WTC11 (cell line): ENCODE measurements around the gene FSTL3. TPM values are rescaled to one million over a fixed set of nuclear protein-coding genes. Genes with fewer than 3 reads are reported as not detected.

Experiments used
- ATAC-seq: fragments of 200-7000 bp; cut with Tn5 transposase; 2 replicates; pipeline ENCODE4 v1.10.0; 2021; ENCODE audit warnings: mild to moderate bottlenecking, moderate library complexity
- CTCF ChIA-PET: fragments of 300-600 bp; sonication (Branson Sonifier 250); formaldehyde crosslinking; loops from one replicate; lab custom pipeline; 2021; ENCODE audit warnings: antibody characterized with exemption; lab: Charles Lee
- POLR2A ChIA-PET: fragments of 350-600 bp; sonication (Branson Sonifier 250); formaldehyde crosslinking; loops from one replicate; lab custom pipeline; 2021; ENCODE audit warnings: antibody characterized with exemption; lab: Charles Lee
- DNase-seq: peaks from one replicate; pipeline ENCODE4 v3.0.0; 2021; ENCODE audit warnings: low spot score
- H3K27ac Mint-ChIP-seq: 2 replicates; pipeline ENCODE4 v1.8.0; 2021; ENCODE audit warnings: mixed read lengths
- H3K27me3 Mint-ChIP-seq: 2 replicates; pipeline ENCODE4 v1.8.0; 2021; ENCODE audit warnings: low read depth, mild to moderate bottlenecking, moderate library complexity, mixed read lengths
- H3K36me3 Mint-ChIP-seq: 2 replicates; pipeline ENCODE4 v1.8.0; 2021; ENCODE audit warnings: mixed read lengths
- H3K4me1 Mint-ChIP-seq: 2 replicates; pipeline ENCODE4 v1.8.0; 2022; ENCODE audit warnings: mixed read lengths
- H3K4me3 Mint-ChIP-seq: 2 replicates; pipeline ENCODE4 v1.8.0; 2021; ENCODE audit warnings: mild to moderate bottlenecking, moderate library complexity, mixed read lengths
- H3K9me3 Mint-ChIP-seq: 2 replicates; pipeline ENCODE4 v1.8.0; 2021; ENCODE audit warnings: mixed read lengths
- E2F1 ChIP-seq: sonication (generic); formaldehyde crosslinking; IDR thresholded peaks from 2 replicates; pipeline ENCODE4 v1.8.0; 2022; ENCODE audit warnings: mild to moderate bottlenecking, missing genetic modification reagents
- FOXP4 ChIP-seq: sonication (generic); formaldehyde crosslinking; IDR thresholded peaks from 2 replicates; pipeline ENCODE4 v1.8.0; 2022; ENCODE audit warnings: mild to moderate bottlenecking, missing genetic modification reagents
- HMGA2 ChIP-seq: fragments of 250-450 bp; sonication (Bioruptor Pico); IDR thresholded peaks from 2 replicates; pipeline ENCODE4 v1.4.0; 2021; ENCODE audit warnings: mild to moderate bottlenecking, moderate library complexity
- MLX ChIP-seq: sonication (generic); formaldehyde crosslinking; IDR thresholded peaks from 2 replicates; pipeline ENCODE4 v1.8.1; 2023; ENCODE audit warnings: mild to moderate bottlenecking, missing genetic modification reagents, moderate library complexity
- NR1H2 ChIP-seq: sonication (generic); formaldehyde crosslinking; IDR thresholded peaks from 2 replicates; pipeline ENCODE4 v1.9.0; 2021; ENCODE audit warnings: mild to moderate bottlenecking, moderate library complexity, missing genetic modification reagents
- PRRX2 ChIP-seq: fragments of 250-450 bp; sonication (Bioruptor Pico); IDR thresholded peaks from 2 replicates; pipeline ENCODE4 v1.8.0; 2021; ENCODE audit warnings: mild to moderate bottlenecking
- RELA ChIP-seq: sonication (generic); formaldehyde crosslinking; IDR thresholded peaks from 2 replicates; pipeline ENCODE4 v1.8.1; 2022; ENCODE audit warnings: missing genetic modification reagents, mild to moderate bottlenecking, borderline replicate concordance
- SOX15 ChIP-seq: fragments of 250-450 bp; sonication (Bioruptor Pico); IDR thresholded peaks from 2 replicates; pipeline ENCODE4 v1.9.0; 2021; ENCODE audit warnings: mild to moderate bottlenecking
- ZBTB21 ChIP-seq: sonication (generic); formaldehyde crosslinking; IDR thresholded peaks from 2 replicates; pipeline ENCODE4 v1.8.1; 2023; ENCODE audit warnings: mild to moderate bottlenecking, missing genetic modification reagents, borderline replicate concordance
- ZNF219 ChIP-seq: sonication (generic); formaldehyde crosslinking; IDR thresholded peaks from 2 replicates; pipeline ENCODE4 v1.8.0; 2023; ENCODE audit warnings: missing genetic modification reagents, mild to moderate bottlenecking, borderline replicate concordance
- ZNF232 ChIP-seq: sonication (generic); formaldehyde crosslinking; IDR thresholded peaks from 2 replicates; pipeline ENCODE4 v1.8.0; 2022; ENCODE audit warnings: mild to moderate bottlenecking, missing genetic modification reagents
- ZNF263 ChIP-seq: sonication (generic); formaldehyde crosslinking; IDR thresholded peaks from 2 replicates; pipeline ENCODE4 v1.8.1; 2022; ENCODE audit warnings: low read depth, mild to moderate bottlenecking, moderate library complexity, missing genetic modification reagents
- ZNF512 ChIP-seq: sonication (generic); formaldehyde crosslinking; IDR thresholded peaks from 2 replicates; pipeline ENCODE4 v1.8.1; 2022; ENCODE audit warnings: missing genetic modification reagents, borderline replicate concordance
- ZNF671 ChIP-seq: fragments of 250-450 bp; sonication (Bioruptor Pico); IDR thresholded peaks from 2 replicates; pipeline ENCODE4 v1.8.0; 2021; ENCODE audit warnings: mild to moderate bottlenecking
- total RNA-seq: library from RNA; stranded (reverse); gene quantifications from 3 replicates; pipeline ENCODE4 v1.2.3, GENCODE V29; 2021
- TF ChIP-seq, protein P1 (sequence below): fragments of 250-450 bp; sonication (Bioruptor Pico); IDR thresholded peaks from 2 replicates; pipeline ENCODE4 v1.9.0; 2021; ENCODE audit warnings: mild to moderate bottlenecking, borderline replicate concordance

FSTL3 gene
- total RNA-seq, 1 experiment from 2014 or later, result 8.7 TPM

DNA sequence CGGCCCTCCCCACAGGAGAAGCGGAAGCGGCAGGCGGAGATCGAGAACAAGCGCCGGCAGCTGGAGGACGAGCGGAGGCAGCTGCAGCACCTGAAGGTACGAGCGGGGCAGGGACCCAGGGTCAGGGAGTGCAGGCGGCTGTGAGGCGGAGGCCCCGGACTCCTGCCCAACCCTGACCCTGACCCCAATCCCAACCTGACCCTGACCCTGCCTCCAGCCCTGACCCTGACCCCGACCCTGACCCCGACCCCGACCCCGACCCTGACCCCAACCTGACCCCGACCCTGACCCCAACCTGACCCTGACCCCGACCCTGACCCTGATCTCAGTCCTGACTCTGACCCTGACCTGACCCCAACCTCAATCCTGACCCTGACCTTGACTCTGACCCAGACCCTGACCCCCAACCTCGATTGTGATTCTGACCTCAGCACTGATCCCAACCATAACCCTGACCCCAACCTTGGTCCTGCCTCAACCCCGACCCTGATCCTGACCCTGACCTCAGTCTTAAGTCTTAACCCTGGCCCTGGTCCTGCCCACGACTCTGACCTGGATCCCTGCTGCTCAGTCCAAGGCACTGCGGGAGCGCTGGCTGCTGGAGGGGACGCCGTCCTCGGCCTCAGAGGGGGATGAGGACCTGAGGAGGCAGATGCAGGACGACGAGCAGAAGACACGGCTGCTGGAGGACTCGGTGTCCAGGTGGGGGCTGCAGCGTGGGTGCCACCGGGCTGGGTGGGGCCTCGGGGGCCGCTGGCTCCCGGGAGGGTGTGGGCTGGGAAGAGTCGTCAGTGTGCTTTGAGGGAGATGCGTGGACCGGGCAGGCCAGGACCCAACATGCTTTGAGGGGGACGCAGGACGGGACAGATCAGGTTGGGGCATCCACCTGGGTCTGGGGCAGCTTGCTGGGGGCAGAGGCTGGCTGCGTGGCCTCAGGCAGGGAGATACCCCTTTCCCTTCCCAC is 51.1 kb downstream of the FSTL3 start:
- POLR2A ChIA-PET, result no interaction called here
- no peak overlapping the region for H3K27ac Mint-ChIP-seq
- H3K4me1 Mint-ChIP-seq, result no peaks in the 10 kb centered on the region
- H3K9me3 Mint-ChIP-seq, result no peaks in the 10 kb centered on the region
- no peak for TF ChIP-seq NR1H2 (CRISPR knock-in tag)
- TF ChIP-seq PRRX2 (CRISPR knock-in tag), result no peak
- TF ChIP-seq E2F1, result no peak
- no peak for TF ChIP-seq ZBTB21
- TF ChIP-seq ZNF512 (CRISPR knock-in tag), result no peak
- TF ChIP-seq ZNF219 (CRISPR knock-in tag), result no peak
- no peak for TF ChIP-seq FOXP4
- no peak for TF ChIP-seq ZNF263
- TF ChIP-seq ZNF671 (CRISPR knock-in tag), result no peak
- no peak for TF ChIP-seq RELA (CRISPR knock-in tag)
- TF ChIP-seq, protein P1, sequence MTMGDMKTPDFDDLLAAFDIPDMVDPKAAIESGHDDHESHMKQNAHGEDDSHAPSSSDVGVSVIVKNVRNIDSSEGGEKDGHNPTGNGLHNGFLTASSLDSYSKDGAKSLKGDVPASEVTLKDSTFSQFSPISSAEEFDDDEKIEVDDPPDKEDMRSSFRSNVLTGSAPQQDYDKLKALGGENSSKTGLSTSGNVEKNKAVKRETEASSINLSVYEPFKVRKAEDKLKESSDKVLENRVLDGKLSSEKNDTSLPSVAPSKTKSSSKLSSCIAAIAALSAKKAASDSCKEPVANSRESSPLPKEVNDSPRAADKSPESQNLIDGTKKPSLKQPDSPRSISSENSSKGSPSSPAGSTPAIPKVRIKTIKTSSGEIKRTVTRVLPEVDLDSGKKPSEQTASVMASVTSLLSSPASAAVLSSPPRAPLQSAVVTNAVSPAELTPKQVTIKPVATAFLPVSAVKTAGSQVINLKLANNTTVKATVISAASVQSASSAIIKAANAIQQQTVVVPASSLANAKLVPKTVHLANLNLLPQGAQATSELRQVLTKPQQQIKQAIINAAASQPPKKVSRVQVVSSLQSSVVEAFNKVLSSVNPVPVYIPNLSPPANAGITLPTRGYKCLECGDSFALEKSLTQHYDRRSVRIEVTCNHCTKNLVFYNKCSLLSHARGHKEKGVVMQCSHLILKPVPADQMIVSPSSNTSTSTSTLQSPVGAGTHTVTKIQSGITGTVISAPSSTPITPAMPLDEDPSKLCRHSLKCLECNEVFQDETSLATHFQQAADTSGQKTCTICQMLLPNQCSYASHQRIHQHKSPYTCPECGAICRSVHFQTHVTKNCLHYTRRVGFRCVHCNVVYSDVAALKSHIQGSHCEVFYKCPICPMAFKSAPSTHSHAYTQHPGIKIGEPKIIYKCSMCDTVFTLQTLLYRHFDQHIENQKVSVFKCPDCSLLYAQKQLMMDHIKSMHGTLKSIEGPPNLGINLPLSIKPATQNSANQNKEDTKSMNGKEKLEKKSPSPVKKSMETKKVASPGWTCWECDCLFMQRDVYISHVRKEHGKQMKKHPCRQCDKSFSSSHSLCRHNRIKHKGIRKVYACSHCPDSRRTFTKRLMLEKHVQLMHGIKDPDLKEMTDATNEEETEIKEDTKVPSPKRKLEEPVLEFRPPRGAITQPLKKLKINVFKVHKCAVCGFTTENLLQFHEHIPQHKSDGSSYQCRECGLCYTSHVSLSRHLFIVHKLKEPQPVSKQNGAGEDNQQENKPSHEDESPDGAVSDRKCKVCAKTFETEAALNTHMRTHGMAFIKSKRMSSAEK, result no peak
- TF ChIP-seq SOX15 (CRISPR knock-in tag), result no peak
- no peak for TF ChIP-seq ZNF232 (CRISPR knock-in tag)
- TF ChIP-seq MLX (CRISPR knock-in tag), result no peak
- no peak for TF ChIP-seq HMGA2 (CRISPR knock-in tag)
- H3K4me3 Mint-ChIP-seq, result no peak overlapping the region
- ATAC-seq, result no peak
- no peak for DNase-seq
- no peaks in the 10 kb centered on the region for H3K36me3 Mint-ChIP-seq
- CTCF ChIA-PET, result interaction anchor here (1.7 kb wide), 1 partner anchor 24 kb away, joined by 3 read pairs; no protein-coding TSS in a partner anchor
- no peaks in the 10 kb centered on the region for H3K27me3 Mint-ChIP-seq
